LNCAP (cell line): Measurements from ENCODE around the gene METTL8.

Source experiments
- TF ChIP-seq, protein P1 (sequence below): fragments of 450-650 bp; IDR thresholded peaks from 2 replicates; pipeline ENCODE4 v1.5.1; 2017; ENCODE audit warnings: mild to moderate bottlenecking

Gene METTL8

DNA sequence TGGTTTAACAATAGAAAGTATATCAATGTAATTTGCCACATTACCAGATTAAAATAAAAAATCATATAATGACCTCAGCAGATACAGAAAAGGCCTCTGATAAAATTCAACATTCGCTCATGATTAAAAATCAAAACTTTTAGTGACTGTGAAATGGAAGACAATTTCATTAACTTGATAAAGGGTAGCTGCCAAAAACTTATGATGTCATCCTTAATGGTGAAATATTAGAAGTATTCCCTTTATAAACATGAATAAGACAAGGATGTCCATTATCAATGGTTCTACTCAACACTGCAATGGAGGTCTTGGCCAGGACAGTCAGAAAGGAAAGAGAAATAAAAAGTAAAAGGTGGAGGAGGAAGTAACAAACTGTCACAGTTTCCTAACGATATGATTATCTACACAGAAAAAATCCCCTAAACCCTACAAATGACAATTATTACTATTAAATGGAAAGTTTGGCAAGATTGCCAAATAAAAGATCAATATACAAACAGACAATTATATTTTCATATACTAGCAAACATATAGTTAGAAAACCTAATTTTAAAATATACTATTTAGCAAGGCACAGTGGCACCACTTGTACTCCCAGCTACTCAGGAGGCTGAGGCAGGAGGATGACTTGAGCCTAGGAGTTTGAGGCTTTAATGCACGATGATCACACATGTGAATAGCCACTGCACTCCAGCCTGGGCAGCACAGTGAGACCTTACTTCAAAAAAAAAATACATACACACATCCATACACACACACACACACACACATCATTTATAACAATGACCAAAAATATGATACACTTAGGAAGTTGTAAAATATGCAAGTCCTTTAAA lies 12.8 kb downstream of the METTL8 start:
- TF ChIP-seq, protein P1, sequence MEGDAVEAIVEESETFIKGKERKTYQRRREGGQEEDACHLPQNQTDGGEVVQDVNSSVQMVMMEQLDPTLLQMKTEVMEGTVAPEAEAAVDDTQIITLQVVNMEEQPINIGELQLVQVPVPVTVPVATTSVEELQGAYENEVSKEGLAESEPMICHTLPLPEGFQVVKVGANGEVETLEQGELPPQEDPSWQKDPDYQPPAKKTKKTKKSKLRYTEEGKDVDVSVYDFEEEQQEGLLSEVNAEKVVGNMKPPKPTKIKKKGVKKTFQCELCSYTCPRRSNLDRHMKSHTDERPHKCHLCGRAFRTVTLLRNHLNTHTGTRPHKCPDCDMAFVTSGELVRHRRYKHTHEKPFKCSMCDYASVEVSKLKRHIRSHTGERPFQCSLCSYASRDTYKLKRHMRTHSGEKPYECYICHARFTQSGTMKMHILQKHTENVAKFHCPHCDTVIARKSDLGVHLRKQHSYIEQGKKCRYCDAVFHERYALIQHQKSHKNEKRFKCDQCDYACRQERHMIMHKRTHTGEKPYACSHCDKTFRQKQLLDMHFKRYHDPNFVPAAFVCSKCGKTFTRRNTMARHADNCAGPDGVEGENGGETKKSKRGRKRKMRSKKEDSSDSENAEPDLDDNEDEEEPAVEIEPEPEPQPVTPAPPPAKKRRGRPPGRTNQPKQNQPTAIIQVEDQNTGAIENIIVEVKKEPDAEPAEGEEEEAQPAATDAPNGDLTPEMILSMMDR: no peak

DNA sequence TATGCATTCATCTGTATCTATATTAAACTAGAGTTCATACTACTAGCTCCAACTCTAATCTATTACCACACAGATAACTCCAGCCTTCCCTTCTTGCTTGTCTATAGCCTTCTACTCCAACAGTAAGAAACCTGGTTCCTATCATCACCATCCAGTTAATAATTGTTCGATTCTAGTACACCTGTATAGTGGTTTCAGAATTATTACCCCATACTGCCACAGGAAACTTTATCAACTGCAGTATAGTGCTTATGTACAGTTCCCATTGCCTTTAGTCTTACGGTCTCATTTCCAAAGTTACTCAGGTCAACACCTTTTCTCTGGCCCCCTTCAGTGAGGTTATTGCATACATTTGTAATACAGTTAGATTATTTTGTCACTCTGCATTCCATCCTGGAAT lies 14.5 kb downstream of the METTL8 start:
- TF ChIP-seq, protein P1: no peak

DNA sequence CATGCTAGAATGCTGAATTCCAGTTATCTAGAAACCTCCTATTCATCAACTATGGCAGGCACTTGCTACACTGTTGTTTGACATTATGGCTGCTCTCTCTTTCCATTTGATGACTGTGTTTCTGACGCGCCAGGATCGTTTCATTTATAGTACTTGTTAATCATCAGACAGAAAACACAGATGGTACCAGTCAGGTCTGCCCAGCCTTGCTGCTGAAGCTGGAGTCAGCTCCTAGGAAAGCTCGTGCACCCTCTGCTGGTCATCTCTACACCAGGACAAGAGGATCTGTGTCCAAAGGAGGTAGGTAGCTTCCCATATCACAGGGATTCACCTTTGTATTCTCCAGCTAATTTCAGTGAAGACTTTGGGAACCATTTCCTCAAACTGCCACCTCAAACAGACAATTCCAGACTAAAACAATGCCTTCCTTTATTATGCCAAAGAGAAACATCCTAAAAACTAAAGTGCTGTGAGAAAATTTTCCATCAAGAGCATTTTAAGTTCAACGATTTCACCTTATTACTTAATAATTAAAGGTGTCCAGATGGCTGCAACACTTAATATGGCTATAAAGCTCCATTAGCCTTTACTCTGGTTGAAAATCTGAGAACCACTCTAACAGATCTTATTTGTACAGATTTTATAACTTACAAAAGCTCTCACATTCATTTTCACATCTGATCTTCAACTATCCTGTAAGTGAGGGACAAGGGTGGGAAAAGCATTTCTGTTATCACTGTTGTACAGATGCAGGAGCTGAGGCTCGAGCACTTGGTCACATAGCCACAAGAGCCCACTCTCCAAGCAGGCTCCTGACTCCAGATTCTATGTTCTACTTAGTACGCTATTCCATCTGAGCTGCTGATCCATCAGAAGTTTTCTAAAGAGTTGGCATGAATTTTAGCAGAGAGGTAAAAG lies 17.5 kb downstream of the METTL8 start:
- TF ChIP-seq, protein P1: peak; percentile 82

DNA sequence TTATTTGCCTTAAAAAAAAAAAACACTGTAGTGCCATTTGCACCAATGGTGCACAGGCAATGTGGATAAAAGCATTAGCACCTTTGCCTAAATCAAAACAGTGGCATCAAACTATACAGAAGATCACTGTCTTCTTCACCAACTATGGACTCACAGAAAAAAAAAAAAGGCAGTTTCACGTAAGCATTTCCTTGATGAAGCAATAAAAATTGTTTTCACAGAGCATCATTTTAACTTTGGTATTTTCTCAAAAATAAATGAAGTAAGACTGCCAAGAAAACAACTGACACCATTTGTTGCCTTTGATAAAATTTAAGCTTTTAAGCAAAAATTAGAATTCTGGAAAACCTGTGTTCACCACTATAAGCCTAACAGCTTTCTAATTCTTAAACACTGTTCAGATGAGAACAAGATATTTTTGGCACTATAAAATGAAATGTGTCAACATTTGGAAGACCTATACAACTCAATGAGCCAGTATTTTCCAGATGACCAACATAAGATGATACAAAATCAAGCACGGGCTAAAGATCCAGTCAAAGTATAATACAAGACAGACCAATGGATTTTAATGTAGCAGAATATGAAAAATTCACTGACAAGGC lies 21.1 kb downstream of the METTL8 start:
- TF ChIP-seq, protein P1: no peak

DNA sequence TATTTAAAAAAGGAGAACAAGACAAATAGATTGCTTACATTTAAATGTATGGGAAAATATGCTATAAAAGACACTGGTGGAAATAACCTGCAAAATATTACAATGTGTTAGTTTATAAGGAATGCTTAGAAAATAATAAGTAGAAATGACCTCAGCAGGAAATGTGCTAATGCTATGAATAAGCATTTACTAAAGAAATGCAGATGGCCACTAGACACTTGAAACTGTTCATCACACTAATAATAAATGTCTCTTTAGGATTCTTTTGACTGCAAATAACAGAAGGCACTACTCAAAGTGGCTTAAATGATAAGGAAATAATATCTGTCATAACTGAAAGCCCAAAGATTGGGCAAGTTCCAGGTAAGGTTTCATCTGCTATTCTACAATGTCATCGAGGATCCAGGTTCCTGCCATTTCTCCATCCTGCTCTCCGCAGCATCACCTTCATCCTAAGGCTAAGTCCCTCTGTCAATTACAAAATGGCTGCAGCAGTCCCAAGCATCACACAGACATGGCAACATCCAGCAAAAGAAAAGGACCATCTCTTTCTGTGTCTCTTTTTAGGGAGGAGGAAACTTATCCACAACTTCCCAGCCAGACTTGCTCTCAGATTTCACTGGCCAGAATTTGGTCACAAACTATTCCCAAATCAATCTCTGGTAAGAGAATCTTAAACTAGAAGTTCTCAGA lies 21.9 kb downstream of the METTL8 start:
- TF ChIP-seq, protein P1: no peak

DNA sequence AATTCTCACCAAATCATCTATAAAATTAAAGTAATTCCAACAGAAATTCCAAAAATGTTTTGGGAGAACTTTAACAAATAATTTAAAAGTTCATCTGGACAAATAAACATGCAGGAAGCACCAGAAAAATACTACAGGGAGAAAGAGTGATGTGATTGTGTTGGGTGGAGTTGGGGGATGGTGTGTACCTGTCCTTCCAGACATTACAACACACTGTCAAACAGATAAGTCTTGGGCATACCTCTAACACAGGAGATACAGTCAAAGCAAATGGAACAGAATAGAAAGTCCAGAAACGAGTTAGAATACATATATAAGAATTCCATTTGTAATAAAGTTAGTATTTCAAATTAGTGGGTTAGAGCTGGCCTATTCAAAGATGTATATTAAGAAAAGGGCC lies 22.6 kb downstream of the METTL8 start:
- TF ChIP-seq, protein P1: no peak

DNA sequence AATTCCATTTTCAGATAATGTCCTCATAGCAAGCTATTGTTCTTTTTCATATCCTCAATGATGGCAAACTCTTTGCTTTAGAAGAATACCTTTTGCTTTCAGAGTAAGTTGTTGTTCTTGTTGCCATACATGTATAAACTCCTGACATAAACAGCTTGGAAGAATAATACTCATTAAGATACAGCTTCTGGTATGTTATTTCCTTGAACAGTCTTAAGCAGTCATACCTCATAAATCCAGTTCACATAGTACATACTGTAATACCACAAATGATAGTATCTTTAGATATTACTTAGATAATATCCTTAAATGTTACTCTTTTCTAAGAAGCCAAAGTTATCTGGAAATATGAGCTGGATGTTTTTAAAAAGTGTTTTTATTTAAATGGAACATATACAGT lies 23.2 kb downstream of the METTL8 start:
- TF ChIP-seq, protein P1: no peak
